ENCODE results near the gene KIF19.
"Not testable (repeated sequence)": the region's sequence is repeated elsewhere in the genome, so short reads cannot be mapped to it uniquely, and the experiment has no call there.

The KIF19 gene

GRCh38 chr17:74325743-74326379 is at the start of gene KIF19:
KIF19 (plus strand) TSS chr17:74326226; CDS start chr17:74326350, 124 bp downstream.
- DNase-seq (ENCODE audit: low read depth in 2 of 2) = no peak

- DNase-seq (ENCODE audit: low read depth in 2 of 2) = no peak
Observed at GRCh38 chr17:74276541-74277009, 49.5 kb upstream of the KIF19 start.

- no peak for DNase-seq (ENCODE audit: low read depth in 2 of 2)
Observed at GRCh38 chr17:74277935-74278334, 48.1 kb upstream of the KIF19 start.

GRCh38 chr17:74279617-74280016 is 46.4 kb upstream of the KIF19 start:
- not testable (repeated sequence) for DNase-seq (ENCODE audit: low read depth in 2 of 2)

- no peak for DNase-seq (ENCODE audit: low read depth in 2 of 2)
Observed at GRCh38 chr17:74280093-74280513, 45.9 kb upstream of the KIF19 start.

GRCh38 chr17:74281799-74282198 is 44.2 kb upstream of the KIF19 start:
- no peak for DNase-seq (ENCODE audit: low read depth in 2 of 2)

- not testable (repeated sequence) for DNase-seq (ENCODE audit: low read depth in 2 of 2)
Observed at GRCh38 chr17:74282274-74282586, 43.8 kb upstream of the KIF19 start.

GRCh38 chr17:74282587-74283370 is 43.2 kb upstream of the KIF19 start:
- DNase-seq (ENCODE audit: low read depth in 2 of 2) = no peak

GRCh38 chr17:74283371-74283673 is 42.7 kb upstream of the KIF19 start:
- no peak for DNase-seq (ENCODE audit: low read depth in 2 of 2)

GRCh38 chr17:74287031-74287602 is 38.9 kb upstream of the KIF19 start:
- DNase-seq (ENCODE audit: low read depth in 2 of 2) = no peak

- no peak for DNase-seq (ENCODE audit: low read depth in 2 of 2)
Observed at GRCh38 chr17:74288785-74289184, 37.2 kb upstream of the KIF19 start.

- no peak for DNase-seq (ENCODE audit: low read depth in 2 of 2)
Observed at GRCh38 chr17:74289688-74290087, 36.3 kb upstream of the KIF19 start.

GRCh38 chr17:74290340-74290739 is 35.7 kb upstream of the KIF19 start:
- no peak for DNase-seq (ENCODE audit: low read depth in 2 of 2)

- DNase-seq (ENCODE audit: low read depth in 2 of 2) = no peak
Observed at GRCh38 chr17:74292495-74292894, 33.5 kb upstream of the KIF19 start.

- DNase-seq (ENCODE audit: low read depth in 2 of 2) = no peak
Observed at GRCh38 chr17:74295625-74296547, 30.1 kb upstream of the KIF19 start.

GRCh38 chr17:74296548-74296936 is 29.5 kb upstream of the KIF19 start:
- DNase-seq (ENCODE audit: low read depth in 2 of 2) = peak in 1 of 2 experiments; percentile 29

GRCh38 chr17:74297941-74298340 is 28.1 kb upstream of the KIF19 start:
- DNase-seq (ENCODE audit: low read depth in 2 of 2) = no peak

GRCh38 chr17:74298778-74299177 is 27.2 kb upstream of the KIF19 start:
- DNase-seq (ENCODE audit: low read depth in 2 of 2) = no peak

GRCh38 chr17:74299226-74300009 is 26.6 kb upstream of the KIF19 start:
- DNase-seq (ENCODE audit: low read depth in 2 of 2) = no peak

GRCh38 chr17:74303305-74303704 is 22.7 kb upstream of the KIF19 start:
- no peak for DNase-seq (ENCODE audit: low read depth in 2 of 2)

GRCh38 chr17:74304184-74304583 is 21.8 kb upstream of the KIF19 start:
- no peak for DNase-seq (ENCODE audit: low read depth in 2 of 2)

All from fibroblast of skin of left quadriceps (primary cell).